ENCODE data around the gene LRRC58.

The LRRC58 gene

DNA sequence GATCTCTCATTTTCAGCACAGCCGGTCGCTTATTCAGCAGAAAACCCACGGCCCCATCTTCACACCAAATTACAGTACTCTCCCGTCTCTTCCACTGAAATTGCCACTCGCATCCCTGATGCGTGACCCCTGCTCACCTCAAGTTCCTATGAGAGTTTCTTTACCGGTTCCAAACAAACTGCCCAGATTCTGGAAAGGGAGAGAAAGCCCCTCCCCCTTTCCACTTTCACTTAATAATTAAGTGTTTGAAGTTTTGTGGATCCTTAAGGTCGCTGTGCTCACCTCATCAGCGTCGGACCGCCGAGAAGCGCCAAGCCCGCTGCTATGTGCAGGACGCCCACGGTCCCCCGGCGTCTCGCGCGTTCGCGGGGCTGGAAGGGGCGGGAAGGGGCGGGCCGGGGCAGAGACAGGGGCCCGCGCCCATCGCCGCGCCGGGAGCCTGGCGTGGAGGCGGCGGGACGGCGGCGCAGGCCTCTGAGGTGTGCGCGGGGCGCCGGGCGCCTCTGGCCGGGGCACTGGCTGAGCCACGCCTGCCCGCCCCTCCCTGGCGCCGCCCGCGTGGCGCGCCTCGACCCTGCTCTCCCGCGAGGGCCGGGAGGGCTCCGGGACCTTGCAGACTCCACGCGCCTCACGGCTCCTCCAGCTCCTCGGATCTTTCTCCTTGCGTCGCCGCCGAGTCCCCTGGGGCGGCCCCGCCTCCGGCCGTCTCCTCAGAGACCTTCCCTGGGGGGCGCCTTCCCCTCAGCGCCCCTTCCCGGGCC, 64.2 kb downstream of the LRRC58 start, which contains the start of gene GPR156:
TSS of gene GPR156 (minus strand) at position 476 of the 761 bp plus-strand sequence. CDS start 41,124 bp downstream, outside the sequence.
- H3K9me3 Mint-ChIP-seq: peaks cover 8% of the 10 kb centered on the region
- TF ChIP-seq, protein P1, sequence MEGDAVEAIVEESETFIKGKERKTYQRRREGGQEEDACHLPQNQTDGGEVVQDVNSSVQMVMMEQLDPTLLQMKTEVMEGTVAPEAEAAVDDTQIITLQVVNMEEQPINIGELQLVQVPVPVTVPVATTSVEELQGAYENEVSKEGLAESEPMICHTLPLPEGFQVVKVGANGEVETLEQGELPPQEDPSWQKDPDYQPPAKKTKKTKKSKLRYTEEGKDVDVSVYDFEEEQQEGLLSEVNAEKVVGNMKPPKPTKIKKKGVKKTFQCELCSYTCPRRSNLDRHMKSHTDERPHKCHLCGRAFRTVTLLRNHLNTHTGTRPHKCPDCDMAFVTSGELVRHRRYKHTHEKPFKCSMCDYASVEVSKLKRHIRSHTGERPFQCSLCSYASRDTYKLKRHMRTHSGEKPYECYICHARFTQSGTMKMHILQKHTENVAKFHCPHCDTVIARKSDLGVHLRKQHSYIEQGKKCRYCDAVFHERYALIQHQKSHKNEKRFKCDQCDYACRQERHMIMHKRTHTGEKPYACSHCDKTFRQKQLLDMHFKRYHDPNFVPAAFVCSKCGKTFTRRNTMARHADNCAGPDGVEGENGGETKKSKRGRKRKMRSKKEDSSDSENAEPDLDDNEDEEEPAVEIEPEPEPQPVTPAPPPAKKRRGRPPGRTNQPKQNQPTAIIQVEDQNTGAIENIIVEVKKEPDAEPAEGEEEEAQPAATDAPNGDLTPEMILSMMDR (IDR thresholded peaks at IDR 0.05; ENCODE audit: unreplicated experiment in 3 of 3): no peak
- H3K36me3 Mint-ChIP-seq (ENCODE audit: low read depth): no peaks in the 10 kb centered on the region
- H3K4me1 Mint-ChIP-seq: peaks cover 4% of the 10 kb centered on the region
- H3K27me3 Mint-ChIP-seq (ENCODE audit: low read depth): peaks cover 27% of the 10 kb centered on the region
- peak within 1 kb of the TSS in 1 of 3 experiments; percentile 29 for H3K27ac Mint-ChIP-seq
- peak within 1 kb of the TSS; percentile 74 to 87 (median 86) for H3K4me3 Mint-ChIP-seq

GRCh38 chr3:120281261-120281660, 67.9 kb downstream of the LRRC58 start:
- no peak overlapping the region for H3K27ac Mint-ChIP-seq
- TF ChIP-seq, protein P1 (IDR thresholded peaks at IDR 0.05; ENCODE audit: unreplicated experiment in 3 of 3): no peak

DNA sequence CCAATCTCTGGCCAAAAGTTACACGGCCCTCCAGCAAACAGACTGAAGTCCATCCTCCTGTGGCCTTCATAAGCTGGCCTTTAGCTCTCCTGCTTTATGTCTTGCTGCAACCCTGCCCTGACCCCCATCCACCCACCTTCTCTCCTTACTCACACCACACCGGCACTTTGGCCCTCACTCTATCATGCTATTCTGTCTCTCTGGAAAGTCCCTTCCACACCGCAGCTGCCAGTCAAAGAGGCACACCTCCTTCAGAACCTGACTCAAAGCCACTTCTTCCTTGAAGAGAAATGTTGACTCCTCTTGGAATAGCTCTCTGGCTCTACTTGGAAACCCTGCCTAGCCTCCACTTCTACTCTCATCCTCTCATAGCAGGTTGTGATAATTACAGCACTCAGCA, 68.6 kb downstream of the LRRC58 start:
- H3K9me3 Mint-ChIP-seq: peaks cover 4% of the 10 kb centered on the region
- no peak overlapping the region for H3K27ac Mint-ChIP-seq
- no peak overlapping the region for H3K4me3 Mint-ChIP-seq
- H3K4me1 Mint-ChIP-seq: peaks cover 22% of the 10 kb centered on the region
- TF ChIP-seq, protein P1 (IDR thresholded peaks at IDR 0.05; ENCODE audit: unreplicated experiment in 3 of 3): no peak
- peaks cover 4% of the 10 kb centered on the region for H3K27me3 Mint-ChIP-seq (ENCODE audit: low read depth)
- no peaks in the 10 kb centered on the region for H3K36me3 Mint-ChIP-seq (ENCODE audit: low read depth)

More at GRCh38 chr3:120281261-120281660, 67.9 kb downstream of the LRRC58 start:
- no peaks in the 10 kb centered on the region for H3K36me3 Mint-ChIP-seq (ENCODE audit: low read depth)
- peaks cover 4% of the 10 kb centered on the region for H3K9me3 Mint-ChIP-seq
- peaks cover 11% of the 10 kb centered on the region for H3K27me3 Mint-ChIP-seq (ENCODE audit: low read depth)
- H3K4me1 Mint-ChIP-seq: peaks cover 15% of the 10 kb centered on the region
- no peak overlapping the region for H3K4me3 Mint-ChIP-seq

- Mint-ChIP-seq H3K4me3 (no peak overlapping the region), H3K27me3 (ENCODE audit: low read depth) (peaks cover 4% of the 10 kb centered on the region), H3K27ac (no peak overlapping the region), H3K4me1 (peaks cover 27% of the 10 kb centered on the region), H3K36me3 (ENCODE audit: low read depth) (no peaks in the 10 kb centered on the region), H3K9me3 (peaks cover 4% of the 10 kb centered on the region)
- TF ChIP-seq, protein P1 (IDR thresholded peaks at IDR 0.05; ENCODE audit: unreplicated experiment in 3 of 3): no peak
Measured at GRCh38 chr3:120280026-120280425, 69.1 kb downstream of the LRRC58 start.

DNA sequence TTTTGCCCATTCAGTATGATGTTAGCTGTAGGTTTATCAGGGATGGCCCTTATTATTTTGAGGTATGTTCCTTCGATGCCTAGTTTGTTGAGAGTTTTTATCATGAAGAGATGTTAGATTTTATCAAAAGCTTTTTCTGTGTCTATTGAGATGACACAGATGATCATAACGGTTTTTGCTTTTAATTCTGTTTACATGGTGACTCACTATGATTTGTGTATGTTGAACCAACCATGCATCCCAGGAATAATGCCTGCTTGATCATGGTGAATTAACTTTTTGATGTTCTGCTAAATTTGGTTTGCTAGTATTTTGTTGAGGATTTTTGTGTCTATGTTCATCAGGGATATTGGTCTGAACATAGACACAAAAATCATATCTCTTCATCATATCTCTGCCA, 72.4 kb downstream of the LRRC58 start:
- TF ChIP-seq, protein P1 (IDR thresholded peaks at IDR 0.05; ENCODE audit: unreplicated experiment in 3 of 3): no peak
- H3K9me3 Mint-ChIP-seq: peaks cover 4% of the 10 kb centered on the region
- peaks cover 37% of the 10 kb centered on the region for H3K4me1 Mint-ChIP-seq
- H3K27ac Mint-ChIP-seq: no peak overlapping the region
- H3K36me3 Mint-ChIP-seq (ENCODE audit: low read depth): no peaks in the 10 kb centered on the region
- no peaks in the 10 kb centered on the region for H3K27me3 Mint-ChIP-seq (ENCODE audit: low read depth)
- H3K4me3 Mint-ChIP-seq: peak overlapping the region in 1 of 3 experiments; percentile 44

- Mint-ChIP-seq H3K27me3 (ENCODE audit: low read depth) (no peaks in the 10 kb centered on the region), H3K36me3 (ENCODE audit: low read depth) (no peaks in the 10 kb centered on the region), H3K9me3 (peaks cover 1% of the 10 kb centered on the region), H3K27ac (peak overlapping the region; percentile 1 to 22 (median 14)), H3K4me3 (peak overlapping the region in 1 of 3 experiments; percentile 2), H3K4me1 (peaks cover 45% of the 10 kb centered on the region)
- TF ChIP-seq, protein P1 (IDR thresholded peaks at IDR 0.05; ENCODE audit: unreplicated experiment in 3 of 3): no peak
Measured at GRCh38 chr3:120275618-120276017, 73.5 kb downstream of the LRRC58 start.

Data from nephron (organoid).